Gastrocnemius medialis (tissue), 4 donors: ENCODE data around the gene FMNL3.

Source experiments
- POLR2A ChIP-seq, 2 donors: fragments of 450-650 bp; IDR thresholded peaks; one replicate each; pipeline ENCODE4 v1.6.1; 2017; ENCODE audit warnings: antibody characterized with exemption in 2 of 2, mild to moderate bottlenecking in 2 of 2, moderate library complexity in 2 of 2
- TF ChIP-seq, protein P1 (sequence below), 5 experiments: fragments of 450-650 bp in 3 of 5; fragments of 200-600 bp in 2 of 5; sonication (generic) in 2 of 5; IDR thresholded peaks in 4 of 5; conservative IDR thresholded peaks in 1 of 5; 1 replicate in 4 of 5; 2 replicates in 1 of 5; pipeline ENCODE4 v1.5.1; 2016 to 2019; ENCODE audit warnings: antibody characterized with exemption in 5 of 5, mild to moderate bottlenecking in 3 of 5, moderate library complexity in 3 of 5

DNA sequence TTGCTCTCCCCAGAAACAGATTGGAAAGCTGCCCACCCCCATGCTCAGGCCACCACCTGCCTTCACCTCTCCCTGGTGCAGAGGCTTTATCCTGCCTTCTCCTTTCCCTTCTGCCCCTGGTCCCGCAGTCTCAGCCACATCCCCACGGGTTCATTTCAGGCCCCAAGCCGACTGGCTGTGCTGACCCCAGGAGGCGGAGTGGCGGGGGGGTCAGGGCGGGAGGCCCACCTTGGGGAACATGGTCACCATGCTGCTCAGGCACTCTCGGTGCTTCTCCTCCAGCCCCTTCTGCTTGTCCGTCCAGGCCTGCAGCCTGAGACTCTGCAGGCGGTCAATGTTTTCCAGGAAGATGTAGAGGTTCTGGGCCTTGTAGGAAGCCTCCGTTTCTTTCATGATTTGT is 108.7 kb downstream of the FMNL3 start:
- TF ChIP-seq POLR2A (IDR thresholded peaks at IDR 0.05), result no peak
- TF ChIP-seq, protein P1, sequence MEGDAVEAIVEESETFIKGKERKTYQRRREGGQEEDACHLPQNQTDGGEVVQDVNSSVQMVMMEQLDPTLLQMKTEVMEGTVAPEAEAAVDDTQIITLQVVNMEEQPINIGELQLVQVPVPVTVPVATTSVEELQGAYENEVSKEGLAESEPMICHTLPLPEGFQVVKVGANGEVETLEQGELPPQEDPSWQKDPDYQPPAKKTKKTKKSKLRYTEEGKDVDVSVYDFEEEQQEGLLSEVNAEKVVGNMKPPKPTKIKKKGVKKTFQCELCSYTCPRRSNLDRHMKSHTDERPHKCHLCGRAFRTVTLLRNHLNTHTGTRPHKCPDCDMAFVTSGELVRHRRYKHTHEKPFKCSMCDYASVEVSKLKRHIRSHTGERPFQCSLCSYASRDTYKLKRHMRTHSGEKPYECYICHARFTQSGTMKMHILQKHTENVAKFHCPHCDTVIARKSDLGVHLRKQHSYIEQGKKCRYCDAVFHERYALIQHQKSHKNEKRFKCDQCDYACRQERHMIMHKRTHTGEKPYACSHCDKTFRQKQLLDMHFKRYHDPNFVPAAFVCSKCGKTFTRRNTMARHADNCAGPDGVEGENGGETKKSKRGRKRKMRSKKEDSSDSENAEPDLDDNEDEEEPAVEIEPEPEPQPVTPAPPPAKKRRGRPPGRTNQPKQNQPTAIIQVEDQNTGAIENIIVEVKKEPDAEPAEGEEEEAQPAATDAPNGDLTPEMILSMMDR (IDR thresholded peaks at IDR 0.05 in 4 of 5, conservative IDR thresholded peaks at IDR 0.05 in 1 of 5), result no peak
